Karpas-422 (cell line): Measurements from ENCODE around the gene MAOB. TPM values are rescaled to one million over a fixed set of nuclear protein-coding genes. Genes with fewer than 3 reads are reported as not detected.
A peak's percentile ranks its signal among the peaks of the same experiment; 100 is the strongest.

Experiments used
- DNase-seq: peaks from one replicate; pipeline ENCODE4 v3.0.0-alpha.2; 2015
- H2AFZ ChIP-seq: fragments of 200-600 bp; sonication (generic); 2 replicates; pipeline ENCODE4 v1.6.1; 2014; ENCODE audit warnings: antibody characterized with exemption, low read length, mixed read lengths
- H3K27ac ChIP-seq: fragments of 200-600 bp; sonication (generic); 2 replicates; pipeline ENCODE4 v1.5.1; 2014; ENCODE audit warnings: mild to moderate bottlenecking, low read length, moderate library complexity
- H3K27me3 ChIP-seq: fragments of 200-600 bp; sonication (generic); 2 replicates; pipeline ENCODE4 v1.6.1; 2014; ENCODE audit warnings: low read length, mixed read lengths
- H3K36me3 ChIP-seq: fragments of 200-600 bp; sonication (generic); 2 replicates; pipeline ENCODE4 v1.6.1; 2014; ENCODE audit warnings: low read length, mixed read lengths; ENCODE audit not compliant: insufficient read depth
- H3K4me1 ChIP-seq: fragments of 200-600 bp; sonication (generic); 2 replicates; pipeline ENCODE4 v1.6.1; 2014; ENCODE audit warnings: mild to moderate bottlenecking, low read length, mixed read lengths
- H3K4me2 ChIP-seq: fragments of 200-600 bp; sonication (generic); 2 replicates; pipeline ENCODE4 v1.6.1; 2014; ENCODE audit warnings: low read length, low read depth, mild to moderate bottlenecking; ENCODE audit not compliant: poor library complexity, severe bottlenecking
- H3K4me3 ChIP-seq: fragments of 200-600 bp; sonication (generic); 2 replicates; pipeline ENCODE4 v1.5.1; 2014; ENCODE audit warnings: mild to moderate bottlenecking, antibody characterized with exemption, low read length, mixed read lengths
- H3K79me2 ChIP-seq: fragments of 200-600 bp; sonication (generic); 2 replicates; pipeline ENCODE4 v1.6.1; 2014; ENCODE audit warnings: mild to moderate bottlenecking, low read length, mixed read lengths
- H3K9ac ChIP-seq: fragments of 200-600 bp; sonication (generic); 2 replicates; pipeline ENCODE4 v1.6.0; 2014; ENCODE audit warnings: low read length
- H3K9me2 ChIP-seq: fragments of 200-600 bp; sonication (generic), shearing (Covaris generic); replicated peaks from 2 replicates; pipeline ENCODE4 v1.6.0; 2014; ENCODE audit warnings: mild to moderate bottlenecking, low read length, moderate library complexity; ENCODE audit not compliant: insufficient read depth
- H3K9me3 ChIP-seq: fragments of 300-700, 200-600 bp; sonication (generic); 2 replicates; pipeline ENCODE4 v1.6.1; 2014; ENCODE audit warnings: low read length, mixed read lengths
- H4K20me1 ChIP-seq: fragments of 200-600 bp; sonication (generic); 2 replicates; pipeline ENCODE4 v1.6.1; 2014; ENCODE audit warnings: mild to moderate bottlenecking, antibody characterized with exemption, low read length, low read depth; ENCODE audit not compliant: insufficient read depth
- total RNA-seq: library from RNA; depleted of rRNA; stranded (reverse); fragments of >200 nt; shearing (Covaris generic); gene quantifications from 2 replicates; pipeline ENCODE4 v1.2.3, GENCODE V29; 2014; ENCODE audit warnings: low replicate concordance

The MAOB gene
- total RNA-seq, 1 experiment from 2014 or later, result not detected

- H3K4me2 ChIP-seq, result no peak overlapping the region
Measured at GRCh38 chrX:43822014-43822413, 60.2 kb downstream of the MAOB start.

GRCh38 chrX:43817444-43817843, 64.8 kb downstream of the MAOB start:
- Histone ChIP-seq H3K9me3 (no peaks in the 10 kb centered on the region), H3K9me2 (no peaks in the 10 kb centered on the region), H3K27ac (no peak overlapping the region), H3K9ac (no peak overlapping the region), H3K27me3 (no peaks in the 10 kb centered on the region), H3K79me2 (no peaks in the 10 kb centered on the region), H3K36me3 (no peaks in the 10 kb centered on the region), H4K20me1 (no peaks in the 10 kb centered on the region), H2AFZ (no peak overlapping the region), H3K4me3 (no peak overlapping the region), H3K4me2 (no peak overlapping the region), H3K4me1 (no peaks in the 10 kb centered on the region)
- no peak for DNase-seq

More at GRCh38 chrX:43822014-43822413, 60.2 kb downstream of the MAOB start:
- Histone ChIP-seq H4K20me1 (no peaks in the 10 kb centered on the region), H3K36me3 (no peaks in the 10 kb centered on the region), H3K79me2 (no peaks in the 10 kb centered on the region), H3K9me2 (no peaks in the 10 kb centered on the region), H3K27me3 (no peaks in the 10 kb centered on the region), H3K9me3 (no peaks in the 10 kb centered on the region), H3K9ac (no peak overlapping the region), H3K4me3 (no peak overlapping the region), H3K4me1 (no peaks in the 10 kb centered on the region), H2AFZ (no peak overlapping the region), H3K27ac (no peak overlapping the region)
- DNase-seq, result no peak

DNA sequence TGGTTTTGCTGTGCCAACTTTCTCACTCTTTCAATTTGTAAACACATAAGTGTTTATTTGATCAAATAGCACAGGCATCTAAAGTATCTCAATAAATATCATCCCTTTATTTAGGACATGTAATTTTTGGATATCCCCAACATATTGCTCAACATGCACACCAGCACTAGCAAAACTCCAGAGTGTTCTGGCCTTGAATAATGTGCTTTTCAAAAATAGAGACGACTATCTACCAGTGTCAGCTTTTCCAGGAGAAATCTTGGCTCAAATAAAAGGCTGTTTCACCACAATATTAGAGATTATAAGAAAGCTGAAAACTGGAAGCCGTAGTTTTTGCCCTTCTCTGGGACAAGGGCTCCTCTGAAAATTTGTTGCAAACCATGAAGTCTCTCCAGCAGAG, 67.0 kb downstream of the MAOB start:
- no peaks in the 10 kb centered on the region for H3K9me3 ChIP-seq
- H4K20me1 ChIP-seq, result no peaks in the 10 kb centered on the region
- no peak for DNase-seq
- H3K79me2 ChIP-seq, result no peaks in the 10 kb centered on the region
- H3K27me3 ChIP-seq, result no peaks in the 10 kb centered on the region
- no peak overlapping the region for H3K4me2 ChIP-seq
- no peak overlapping the region for H3K27ac ChIP-seq
- H3K9ac ChIP-seq, result no peak overlapping the region
- no peak overlapping the region for H2AFZ ChIP-seq
- no peaks in the 10 kb centered on the region for H3K36me3 ChIP-seq
- no peak overlapping the region for H3K4me3 ChIP-seq
- no peaks in the 10 kb centered on the region for H3K4me1 ChIP-seq
- H3K9me2 ChIP-seq, result no peaks in the 10 kb centered on the region

GRCh38 chrX:43813898-43814297, 68.4 kb downstream of the MAOB start:
- H3K79me2 ChIP-seq, result no peaks in the 10 kb centered on the region
- no peaks in the 10 kb centered on the region for H3K9me3 ChIP-seq
- H3K4me3 ChIP-seq, result no peak overlapping the region
- no peak overlapping the region for H3K9ac ChIP-seq
- no peaks in the 10 kb centered on the region for H3K27me3 ChIP-seq
- no peaks in the 10 kb centered on the region for H3K4me1 ChIP-seq
- H3K9me2 ChIP-seq, result no peaks in the 10 kb centered on the region
- no peaks in the 10 kb centered on the region for H3K36me3 ChIP-seq
- DNase-seq, result peak; percentile 51
- no peaks in the 10 kb centered on the region for H4K20me1 ChIP-seq
- no peak overlapping the region for H3K4me2 ChIP-seq
- no peak overlapping the region for H3K27ac ChIP-seq
- H2AFZ ChIP-seq, result no peak overlapping the region

DNA sequence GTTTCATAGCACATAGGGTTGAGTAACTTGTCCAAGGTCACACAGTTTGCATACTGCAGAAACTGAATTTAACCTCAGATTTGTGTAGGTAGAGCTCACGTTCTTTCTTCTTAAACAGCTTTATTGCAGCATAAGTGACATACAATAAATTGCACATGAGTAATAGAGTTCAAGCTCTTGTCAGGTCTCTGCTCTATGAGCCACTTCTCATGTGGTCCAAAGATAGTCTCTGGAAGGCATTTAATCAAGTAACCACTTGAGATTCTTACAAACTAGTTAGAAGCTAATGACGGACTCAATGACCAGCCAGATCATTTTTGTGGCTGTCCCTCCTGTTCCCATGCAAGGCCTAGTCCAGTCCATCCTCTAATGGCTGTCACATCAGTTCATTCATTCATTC, 68.9 kb downstream of the MAOB start:
- Histone ChIP-seq H3K27ac (no peak overlapping the region), H4K20me1 (no peaks in the 10 kb centered on the region), H3K79me2 (no peaks in the 10 kb centered on the region), H2AFZ (no peak overlapping the region), H3K9ac (no peak overlapping the region), H3K36me3 (no peaks in the 10 kb centered on the region), H3K9me3 (no peaks in the 10 kb centered on the region), H3K4me1 (no peaks in the 10 kb centered on the region), H3K9me2 (no peaks in the 10 kb centered on the region), H3K4me3 (no peak overlapping the region), H3K27me3 (no peaks in the 10 kb centered on the region), H3K4me2 (no peak overlapping the region)
- DNase-seq, result no peak

DNA sequence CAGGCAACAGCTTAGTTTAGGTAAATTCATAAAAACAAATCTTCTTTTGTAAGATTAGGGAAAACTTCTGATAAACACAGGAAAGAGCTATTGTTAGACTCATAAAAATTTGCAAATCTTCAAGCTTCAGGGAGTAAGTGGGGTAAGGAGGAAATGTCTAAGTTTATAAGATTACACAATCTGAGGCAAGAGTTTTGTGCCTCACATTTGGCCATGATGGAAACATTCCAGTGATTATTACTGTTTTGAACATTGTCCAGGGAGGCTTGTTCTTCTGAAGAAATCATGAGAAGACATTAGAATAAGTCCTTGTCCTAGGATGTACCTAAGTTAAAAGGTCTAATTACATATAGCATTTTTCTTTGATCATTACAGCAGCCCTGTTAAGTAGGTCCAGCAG, 72.8 kb downstream of the MAOB start:
- Histone ChIP-seq H3K27ac (no peak overlapping the region), H3K9me2 (no peaks in the 10 kb centered on the region), H3K4me1 (no peaks in the 10 kb centered on the region), H3K79me2 (no peaks in the 10 kb centered on the region), H2AFZ (no peak overlapping the region), H3K9me3 (no peaks in the 10 kb centered on the region), H3K4me3 (no peak overlapping the region), H3K36me3 (no peaks in the 10 kb centered on the region), H3K27me3 (no peaks in the 10 kb centered on the region), H3K9ac (no peak overlapping the region), H4K20me1 (no peaks in the 10 kb centered on the region), H3K4me2 (no peak overlapping the region)
- DNase-seq, result no peak

- Histone ChIP-seq H3K79me2 (no peaks in the 10 kb centered on the region), H3K27ac (no peak overlapping the region), H3K9ac (no peak overlapping the region), H3K27me3 (no peaks in the 10 kb centered on the region), H3K9me3 (no peaks in the 10 kb centered on the region), H3K4me2 (no peak overlapping the region), H2AFZ (no peak overlapping the region), H3K4me1 (no peaks in the 10 kb centered on the region), H3K36me3 (no peaks in the 10 kb centered on the region), H4K20me1 (no peaks in the 10 kb centered on the region), H3K4me3 (no peak overlapping the region), H3K9me2 (no peaks in the 10 kb centered on the region)
- no peak for DNase-seq
Measured at GRCh38 chrX:43808231-43808630, 74.0 kb downstream of the MAOB start.

- Histone ChIP-seq H3K4me3 (no peak overlapping the region), H3K9ac (no peak overlapping the region), H3K9me2 (no peaks in the 10 kb centered on the region), H3K79me2 (no peaks in the 10 kb centered on the region), H3K36me3 (no peaks in the 10 kb centered on the region), H3K27me3 (no peaks in the 10 kb centered on the region), H3K4me1 (no peaks in the 10 kb centered on the region), H4K20me1 (no peaks in the 10 kb centered on the region), H2AFZ (no peak overlapping the region), H3K27ac (no peak overlapping the region), H3K4me2 (no peak overlapping the region), H3K9me3 (no peaks in the 10 kb centered on the region)
- no peak for DNase-seq
Measured at GRCh38 chrX:43805579-43805978, 76.7 kb downstream of the MAOB start.

- no peaks in the 10 kb centered on the region for H3K9me3 ChIP-seq
- H3K27ac ChIP-seq, result no peak overlapping the region
- no peak overlapping the region for H3K4me3 ChIP-seq
- no peaks in the 10 kb centered on the region for H4K20me1 ChIP-seq
- H3K27me3 ChIP-seq, result no peaks in the 10 kb centered on the region
- no peaks in the 10 kb centered on the region for H3K79me2 ChIP-seq
- no peaks in the 10 kb centered on the region for H3K9me2 ChIP-seq
- no peaks in the 10 kb centered on the region for H3K36me3 ChIP-seq
- H3K9ac ChIP-seq, result no peak overlapping the region
- DNase-seq, result no peak
- no peak overlapping the region for H3K4me2 ChIP-seq
- H2AFZ ChIP-seq, result no peak overlapping the region
- H3K4me1 ChIP-seq, result no peaks in the 10 kb centered on the region
Measured at GRCh38 chrX:43804021-43804420, 78.2 kb downstream of the MAOB start.
